GM21529 (cell line): ENCODE data around the gene C2CD5.
"Not testable (repeated sequence)": the region's sequence is repeated elsewhere in the genome, so short reads cannot be mapped to it uniquely, and the experiment has no call there.

ENCODE experiments used
- ATAC-seq: cut with Tn5 transposase; IDR thresholded peaks from one replicate; pipeline ENCODE4 v1.9.1; 2021; ENCODE audit not compliant: unreplicated experiment

Gene C2CD5

DNA sequence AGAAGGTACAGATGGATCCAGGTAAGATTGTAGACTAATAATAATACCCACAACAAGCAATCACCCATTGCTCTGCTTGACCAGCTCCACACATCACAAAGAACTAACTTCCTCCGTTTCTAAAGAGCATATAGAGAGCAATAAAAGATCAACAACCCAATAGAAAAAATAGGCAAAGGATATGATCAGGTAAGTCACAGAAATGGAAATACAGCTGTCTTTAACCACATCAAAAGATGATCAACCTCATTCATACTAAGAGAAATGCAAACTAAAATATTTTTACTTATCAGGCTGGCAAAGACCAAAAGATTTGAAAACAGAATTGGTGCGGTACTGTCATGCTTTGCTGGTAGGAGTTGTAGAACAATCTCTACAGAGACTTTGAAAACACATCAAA lies 8.9 kb downstream of the C2CD5 start:
- ATAC-seq: no peak

DNA sequence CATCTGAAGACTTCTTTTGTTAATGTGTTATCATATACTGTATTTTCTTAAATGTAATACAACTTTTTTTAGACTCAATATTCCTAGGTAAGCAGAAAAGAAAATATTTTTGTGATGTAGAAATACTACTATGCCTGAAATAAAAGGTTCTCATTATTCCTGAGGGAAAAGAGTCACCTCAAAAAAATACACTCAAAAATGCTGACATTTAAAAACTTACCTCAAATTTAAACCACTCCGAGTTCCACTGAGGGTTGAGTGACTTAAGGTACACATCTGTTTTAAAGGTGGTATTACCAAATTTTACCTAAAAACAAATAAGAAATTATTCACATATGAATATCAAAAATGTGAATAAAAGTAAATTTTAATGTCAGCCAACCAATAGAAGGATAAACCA lies 9.3 kb downstream of the C2CD5 start:
- ATAC-seq: no peak

DNA sequence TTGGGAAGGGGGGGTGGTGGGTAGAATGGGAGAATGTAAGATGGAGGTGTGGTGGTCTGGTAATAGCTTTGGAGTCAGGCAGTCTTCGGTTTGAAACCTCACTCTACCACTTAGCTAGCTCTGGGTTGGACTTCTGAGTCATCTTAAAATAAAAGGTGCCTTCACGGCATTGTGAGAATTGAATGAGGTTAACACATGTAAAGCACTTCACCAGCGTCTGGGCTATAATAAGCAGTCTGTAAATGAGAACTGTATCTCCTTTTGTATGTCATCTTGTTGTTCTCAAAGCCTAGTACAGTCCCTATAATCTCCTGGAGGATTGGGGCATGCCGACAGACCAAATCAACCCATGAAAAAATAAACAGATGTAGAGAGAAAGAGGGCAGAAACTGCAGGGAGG lies 11.2 kb downstream of the C2CD5 start:
- no peak for ATAC-seq

DNA sequence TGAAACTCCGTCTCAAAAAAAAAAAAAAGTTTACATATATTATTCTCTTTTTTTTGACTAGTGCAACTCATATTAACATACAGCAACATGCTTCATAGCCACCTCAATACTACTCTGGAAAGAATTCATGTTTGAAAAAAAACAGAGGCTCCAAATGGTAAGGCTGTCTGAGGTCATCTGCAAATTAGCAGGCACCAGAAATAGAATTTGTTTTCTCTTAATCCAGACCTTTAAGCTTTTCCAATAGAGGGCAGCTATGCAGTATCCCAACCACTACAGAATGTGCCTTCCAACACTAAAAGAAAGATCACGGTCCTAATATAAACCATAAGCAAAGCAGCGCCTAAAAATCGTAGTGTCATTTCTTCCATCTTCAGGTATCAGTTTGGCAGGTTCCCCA lies 12.0 kb downstream of the C2CD5 start:
- no peak for ATAC-seq

DNA sequence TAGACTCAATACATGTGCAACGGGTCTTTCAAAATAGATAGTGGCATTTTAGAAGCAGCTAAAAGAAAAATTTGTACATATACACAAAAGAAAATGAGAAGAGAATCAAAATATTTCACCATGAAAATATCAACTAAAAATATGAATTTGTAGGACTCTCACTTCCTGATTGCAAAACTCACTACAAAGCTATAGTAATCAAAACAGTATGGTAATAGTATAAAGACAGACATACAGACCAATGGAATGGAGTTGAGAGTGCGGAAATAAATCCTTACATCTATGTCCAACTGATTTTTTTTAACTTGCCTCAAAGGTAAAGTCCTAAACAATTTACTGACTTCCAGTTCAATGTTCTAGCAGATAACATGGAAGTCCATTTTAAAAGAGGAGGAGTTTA lies 13.1 kb downstream of the C2CD5 start:
- ATAC-seq: no peak

DNA sequence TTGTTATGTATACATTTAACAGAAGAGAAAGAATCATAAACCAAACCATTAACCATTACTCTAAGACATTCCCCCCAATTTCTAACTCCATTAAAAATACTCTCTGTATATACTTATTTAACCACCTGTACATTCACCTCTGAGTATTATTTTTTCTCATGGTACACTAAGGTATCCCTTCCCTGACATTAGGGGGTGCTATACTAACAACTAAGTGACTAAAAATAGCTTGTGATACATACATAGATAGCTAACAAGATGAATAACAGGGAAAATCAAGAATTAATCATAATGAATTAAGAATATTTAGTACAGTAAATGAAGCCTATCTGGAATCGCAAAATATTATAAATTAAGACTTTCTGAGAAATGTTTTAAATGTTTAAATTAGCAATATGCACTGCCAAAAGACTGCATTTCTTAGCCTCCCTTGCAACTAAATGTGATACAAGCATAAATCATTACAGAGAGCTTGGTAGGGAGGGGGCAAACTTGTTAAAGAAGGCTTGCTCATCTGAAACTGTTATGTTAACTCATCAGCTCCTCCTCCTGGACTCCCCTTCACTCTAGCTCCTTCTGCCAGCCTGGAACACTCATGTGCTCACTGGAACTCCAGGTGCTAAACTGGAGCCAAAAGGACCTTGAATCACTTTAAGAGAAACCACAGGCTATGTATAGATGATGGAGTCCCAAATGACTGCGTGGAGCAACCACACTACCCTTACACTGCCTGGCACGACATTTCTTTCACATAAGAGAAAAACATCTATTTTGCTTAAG lies 14.9 kb downstream of the C2CD5 start:
- ATAC-seq: peak; percentile 90

DNA sequence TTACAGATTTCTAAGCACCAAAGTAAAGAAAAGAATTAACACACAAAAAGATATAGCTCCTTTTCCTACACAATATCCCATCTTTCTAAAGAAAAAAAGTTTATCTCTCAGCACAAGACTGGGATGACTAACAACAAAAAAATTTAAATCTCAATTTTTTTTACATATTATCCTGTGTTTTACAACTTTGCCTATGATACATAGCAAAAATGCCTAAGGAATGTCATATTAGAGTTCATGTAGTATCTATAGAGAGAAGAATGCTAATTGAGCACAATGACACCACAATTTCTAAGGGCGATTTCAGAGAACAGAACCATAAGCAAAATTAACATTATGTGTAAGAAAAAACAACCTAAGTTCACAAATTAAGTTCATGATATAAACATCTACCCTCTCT lies 16.3 kb downstream of the C2CD5 start:
- ATAC-seq: no peak

DNA sequence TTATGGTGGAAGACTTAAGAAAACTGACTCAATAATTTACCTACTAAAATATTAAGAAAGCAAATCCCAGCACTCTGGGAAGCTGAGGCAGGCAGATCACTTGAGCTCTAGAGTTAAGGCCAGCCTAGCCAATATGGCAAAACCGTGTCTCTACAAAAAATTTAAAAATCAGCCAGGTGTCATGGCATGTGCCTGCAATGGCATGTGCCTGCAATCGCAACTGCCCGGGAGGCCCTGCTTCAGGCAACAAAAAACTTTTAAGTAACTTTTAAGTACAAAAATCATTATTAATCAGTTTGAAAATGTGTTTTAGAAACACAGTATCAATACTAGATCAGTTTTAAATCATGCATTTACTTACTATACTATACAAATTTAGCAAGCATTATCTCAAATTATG lies 17.5 kb downstream of the C2CD5 start:
- ATAC-seq: no peak

DNA sequence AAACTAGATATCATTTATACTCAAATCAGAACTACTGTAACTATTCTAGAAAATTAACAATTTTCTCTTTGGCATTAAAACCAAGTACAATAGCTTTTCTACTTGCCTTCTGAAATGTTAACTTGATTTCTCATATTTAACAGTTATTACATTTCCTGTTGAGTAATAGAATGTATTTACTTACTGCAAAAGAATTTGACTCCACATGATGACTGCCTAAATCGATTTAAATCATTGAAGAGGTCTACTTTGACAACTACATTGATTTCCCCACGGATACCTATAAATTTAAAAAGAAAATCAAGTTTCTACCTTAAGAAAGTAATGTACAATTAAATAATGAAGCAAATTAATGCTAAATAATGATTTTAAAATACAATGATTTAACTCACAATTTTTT lies 18.9 kb downstream of the C2CD5 start:
- ATAC-seq: no peak

DNA sequence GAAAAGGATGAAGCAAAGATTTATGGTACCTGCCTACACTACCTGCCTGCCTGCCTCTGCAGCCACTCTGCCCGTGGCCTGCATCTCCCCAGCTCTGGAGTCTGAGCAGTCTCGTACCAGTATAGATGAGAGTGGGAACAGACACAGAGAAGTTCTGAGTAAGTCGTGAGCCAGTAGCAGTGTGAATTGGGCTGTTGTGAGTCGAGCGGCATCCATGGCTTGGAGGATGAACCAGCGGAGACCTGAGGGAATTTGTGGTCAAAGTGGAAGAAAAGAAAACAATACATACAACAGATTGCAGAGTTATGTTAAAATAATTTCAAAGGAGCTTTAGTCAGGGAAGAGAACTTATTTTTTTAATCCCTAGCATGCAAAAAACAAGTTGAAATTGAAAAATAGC lies 25.3 kb downstream of the C2CD5 start:
- no peak for ATAC-seq

DNA sequence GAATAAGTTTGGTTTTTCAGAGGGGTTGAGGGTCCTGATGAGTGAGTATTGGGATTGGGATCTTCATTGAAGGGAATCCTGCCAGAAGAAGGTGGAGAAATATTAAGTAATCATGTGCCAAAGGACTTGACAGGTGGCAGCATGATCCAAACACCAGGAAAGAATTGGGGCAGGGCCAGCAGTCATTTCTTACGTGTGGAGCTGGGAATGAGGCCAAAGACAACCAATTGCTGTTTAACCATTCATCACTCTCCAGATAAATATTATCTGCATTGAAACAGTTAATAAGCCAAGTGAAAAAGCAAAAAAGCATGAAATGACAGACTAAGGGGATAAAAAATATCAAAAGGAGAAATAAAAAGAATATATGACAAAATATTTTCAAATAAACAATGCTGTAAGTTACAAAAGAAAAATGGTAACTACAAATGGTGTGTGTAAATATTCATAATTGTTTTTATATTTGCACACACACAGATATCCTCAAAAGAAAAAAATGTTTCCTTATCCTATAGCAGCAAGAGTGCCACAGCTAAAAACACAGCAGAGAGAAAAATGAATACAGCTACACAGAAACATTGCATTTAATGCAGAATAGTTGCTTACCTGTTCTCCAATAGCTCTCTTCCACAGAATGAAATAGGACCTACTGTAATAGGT lies 26.2 kb downstream of the C2CD5 start:
- ATAC-seq: no peak

DNA sequence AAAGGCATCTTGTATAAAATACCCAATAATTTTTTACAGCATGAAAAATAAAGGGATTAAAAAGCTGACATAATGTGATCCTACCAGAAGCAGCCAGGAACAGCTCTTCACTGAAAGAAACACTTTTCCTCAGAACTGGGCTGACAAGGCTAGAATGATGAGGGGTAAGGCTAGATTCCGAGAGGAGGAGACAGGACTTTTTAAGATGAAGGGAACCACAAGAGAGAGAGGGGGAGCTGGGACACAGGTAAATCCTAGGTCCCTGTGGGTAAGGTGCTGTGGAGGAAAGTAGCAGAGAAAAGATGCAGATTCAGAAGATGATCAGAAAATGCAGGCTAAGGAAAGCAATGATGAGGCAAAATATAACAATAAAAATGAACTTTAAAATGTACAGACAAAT lies 29.5 kb downstream of the C2CD5 start:
- no peak for ATAC-seq

DNA sequence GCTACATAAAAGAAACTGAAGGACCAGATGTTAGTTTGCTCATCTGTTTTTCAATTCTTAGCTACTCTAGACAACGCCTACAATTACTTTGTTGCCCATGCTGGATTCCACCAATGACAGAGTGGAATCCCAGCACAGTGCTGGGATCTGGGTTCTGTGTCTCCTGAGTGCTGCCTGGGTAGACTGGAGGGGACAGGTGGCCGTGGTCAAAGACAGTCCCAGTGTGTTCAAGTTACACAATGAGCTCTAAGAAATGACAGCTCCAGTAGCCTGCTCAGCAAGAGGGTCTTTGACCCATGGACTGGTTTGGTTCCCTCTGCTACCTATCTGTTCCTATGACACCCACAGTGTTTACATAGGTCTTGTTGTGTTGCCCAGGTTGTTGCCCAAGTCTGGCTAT lies 38.5 kb downstream of the C2CD5 start:
- no peak for ATAC-seq

DNA sequence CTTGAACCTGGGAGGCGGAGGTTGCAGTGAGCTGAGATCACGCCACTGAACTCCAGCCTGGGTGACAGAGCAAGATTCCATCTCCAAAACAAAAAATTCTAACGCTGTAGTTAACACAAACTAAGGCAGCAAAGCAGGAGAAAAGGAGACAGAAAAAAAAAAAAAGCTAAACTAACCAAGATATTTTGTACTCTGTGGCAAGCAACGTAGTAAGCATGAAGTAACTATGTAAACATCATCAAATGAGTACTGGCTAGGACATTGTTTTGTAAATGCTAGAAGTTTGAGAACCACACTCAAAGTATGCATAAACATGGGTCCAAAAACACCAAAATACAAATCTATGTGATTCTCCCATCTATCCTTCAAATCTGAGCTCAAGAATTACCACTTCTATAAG lies 44.2 kb downstream of the C2CD5 start:
- no peak for ATAC-seq

DNA sequence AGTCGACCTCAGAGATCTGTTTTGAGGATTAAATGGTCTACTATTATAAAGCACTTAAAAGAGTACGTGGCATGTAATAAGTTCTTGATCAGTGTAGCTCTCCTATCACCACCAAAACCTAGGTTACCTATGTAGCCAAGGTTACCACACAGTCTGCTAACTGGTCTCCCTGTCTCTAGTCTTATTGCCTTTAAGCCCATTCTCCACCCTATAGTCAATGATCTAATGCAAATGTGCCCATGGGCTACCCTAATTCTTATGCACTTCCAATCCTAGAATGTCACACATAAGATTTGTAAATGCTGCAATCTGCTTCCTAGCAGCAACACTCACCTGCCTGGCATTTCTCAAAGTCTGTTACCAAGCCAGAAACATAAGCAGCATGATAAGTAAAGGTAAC lies 44.9 kb downstream of the C2CD5 start:
- no peak for ATAC-seq

DNA sequence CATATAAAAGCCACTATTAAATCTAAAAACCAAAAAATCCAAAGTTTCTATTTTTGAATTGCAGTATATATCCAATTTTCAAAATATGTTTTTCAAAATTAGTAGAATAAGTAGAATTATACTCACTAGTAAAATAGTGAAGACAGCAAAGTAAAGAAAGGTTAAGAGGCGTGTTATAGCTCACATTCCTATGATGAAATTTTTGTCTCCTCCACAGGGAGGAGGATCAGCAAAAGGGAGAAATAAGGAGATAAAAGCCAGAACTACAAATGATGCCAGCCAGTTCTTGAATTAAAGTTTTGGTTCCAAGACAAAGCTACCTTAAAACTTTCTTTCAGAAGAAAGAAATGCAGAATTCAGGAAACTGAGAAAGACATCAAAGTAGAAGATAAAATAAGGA lies 50.0 kb downstream of the C2CD5 start:
- no peak for ATAC-seq

DNA sequence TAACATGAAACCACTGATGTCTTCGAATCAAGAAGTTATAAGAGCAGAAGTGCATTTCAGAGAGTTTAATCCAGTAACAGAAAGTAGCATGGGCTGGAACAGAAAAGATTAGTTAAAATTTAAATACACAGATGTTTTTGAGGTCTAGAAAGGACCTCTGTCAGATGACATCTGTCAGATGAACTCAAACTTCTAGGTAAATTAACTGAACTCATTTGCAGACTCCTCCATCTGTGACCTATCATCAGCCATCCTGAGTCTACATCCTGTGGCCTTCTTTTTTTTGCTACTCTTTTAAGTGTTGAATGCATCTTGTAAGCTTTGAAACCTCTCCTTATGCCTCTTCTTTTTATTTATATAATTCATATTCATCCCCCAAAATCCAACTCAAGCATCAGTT lies 53.3 kb downstream of the C2CD5 start:
- ATAC-seq: no peak

DNA sequence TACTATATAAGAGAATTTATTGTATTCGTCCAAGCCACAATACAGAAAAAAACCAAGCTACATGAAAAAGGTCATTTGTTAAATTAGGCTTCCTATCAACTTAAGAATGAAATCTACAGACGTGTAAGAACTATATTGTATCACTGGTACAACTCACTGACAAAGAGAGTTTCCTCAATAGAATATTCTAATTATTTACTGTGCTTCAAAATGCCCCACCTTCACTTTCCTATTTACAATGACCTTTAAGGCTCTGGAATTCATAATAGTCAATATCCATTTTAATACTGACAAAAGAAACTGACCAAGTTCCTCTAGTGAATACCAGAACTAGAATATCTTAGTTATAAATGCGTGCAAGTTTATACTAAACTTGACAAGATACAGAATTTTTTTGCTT lies 55.9 kb downstream of the C2CD5 start:
- no peak for ATAC-seq

DNA sequence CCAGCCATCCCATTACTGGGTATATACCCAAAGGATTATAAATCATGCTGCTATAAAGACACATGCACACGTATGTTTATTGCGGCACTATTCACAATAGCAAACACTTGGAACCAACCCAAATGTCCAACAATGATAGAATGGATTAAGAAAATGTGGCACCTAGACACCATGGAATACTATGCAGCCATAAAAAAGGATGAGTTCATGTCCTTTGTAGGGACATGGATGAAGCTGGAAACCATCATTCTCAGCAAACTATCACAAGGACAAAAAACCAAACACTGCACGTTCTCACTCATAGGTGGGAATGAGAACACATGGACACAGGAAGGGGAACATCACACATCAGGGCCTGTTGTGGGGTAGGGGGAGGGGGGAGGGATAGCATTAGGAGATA lies 56.7 kb downstream of the C2CD5 start:
- ATAC-seq: not testable (repeated sequence)

DNA sequence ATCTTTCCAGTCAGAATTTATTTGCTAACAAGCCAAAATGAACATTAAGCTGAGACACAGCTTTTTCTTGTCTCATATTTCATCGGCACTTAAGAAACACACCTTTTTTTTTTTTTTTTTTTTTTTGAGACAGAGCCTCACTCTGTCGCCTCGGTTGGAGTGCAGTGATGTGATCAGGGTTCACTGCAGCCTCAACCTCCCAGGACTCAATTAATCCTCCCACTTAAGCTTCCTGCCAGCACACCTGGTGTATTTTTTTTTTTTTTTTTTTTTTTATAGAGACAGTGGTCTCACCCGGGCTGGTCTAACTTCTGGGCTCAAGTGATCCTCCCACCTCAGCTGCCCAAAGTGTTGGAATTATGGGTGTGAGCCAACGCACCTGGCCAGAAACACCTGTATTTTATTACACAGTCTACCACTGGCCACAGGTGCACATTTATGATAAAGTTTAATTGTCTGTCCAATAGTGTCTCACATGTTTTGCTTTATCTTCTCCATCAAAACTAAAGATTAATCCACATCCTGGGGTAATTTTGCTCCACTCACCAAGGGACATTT lies 62.7 kb downstream of the C2CD5 start:
- ATAC-seq: no peak

DNA sequence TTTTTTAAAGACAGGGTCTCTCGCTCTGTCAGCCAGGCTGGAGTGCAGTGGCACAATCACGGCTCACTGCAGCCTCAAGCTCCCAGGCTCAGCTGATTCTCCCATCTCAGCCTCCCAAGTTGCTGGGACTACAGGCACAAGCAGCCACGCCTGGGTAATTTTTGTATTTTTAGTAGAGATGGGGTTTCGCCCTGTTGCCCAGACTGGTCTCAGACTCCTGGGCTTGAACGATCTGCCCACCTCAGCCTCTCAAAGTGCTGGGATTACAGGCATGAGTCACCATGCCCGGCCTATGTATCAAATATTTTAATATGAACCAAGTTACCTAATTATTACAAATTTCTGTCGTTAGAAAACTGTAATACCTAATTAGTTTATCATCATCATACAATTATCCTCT lies 63.5 kb downstream of the C2CD5 start:
- ATAC-seq: not testable (repeated sequence)

DNA sequence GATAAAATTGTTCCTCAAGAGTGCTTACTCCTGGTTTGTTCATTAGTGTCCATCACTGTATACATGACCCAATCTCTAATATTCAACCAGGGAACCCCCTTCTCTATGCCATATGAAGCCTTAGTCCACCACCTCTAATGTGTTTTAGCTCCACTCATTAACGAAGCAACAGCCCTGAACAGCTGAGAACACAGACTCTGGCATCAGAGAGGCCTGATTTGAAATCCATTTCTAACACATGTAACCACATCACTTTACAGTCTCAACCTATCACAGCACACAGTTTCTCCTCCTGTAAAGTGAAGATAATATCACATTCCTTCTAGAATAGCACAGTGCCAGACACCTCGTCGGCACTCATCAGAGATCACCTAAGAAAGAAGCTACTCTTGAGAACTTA lies 64.3 kb downstream of the C2CD5 start:
- ATAC-seq: no peak

DNA sequence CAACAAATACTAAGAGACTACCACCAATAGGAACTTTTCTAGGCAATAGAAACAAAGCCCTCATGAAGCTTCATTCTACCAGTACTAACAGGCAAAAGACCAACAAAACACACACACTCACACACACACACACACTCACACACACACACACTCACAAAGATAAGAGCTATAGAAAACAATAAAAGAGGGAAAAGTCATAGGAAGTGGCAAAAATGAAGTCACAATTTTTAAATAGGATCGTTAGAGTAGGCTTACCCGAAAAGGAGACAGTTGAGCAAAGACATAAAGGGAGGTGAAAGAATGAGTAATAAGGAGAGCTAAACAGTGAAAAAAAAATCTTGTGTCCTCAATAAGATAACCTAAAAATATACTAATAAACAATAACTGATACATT lies 66.5 kb downstream of the C2CD5 start:
- ATAC-seq: peak; percentile 43
